T-helper 2 cell treated with Interferon-gamma antibody and Interleukin-4, amounts not matched to agents 5 μg/mL and 100 μg/mL, for 36 hours (primary cell): ENCODE data around the gene GRIN2A.
A peak's percentile ranks its signal among the peaks of the same experiment; 100 is the strongest.

ENCODE experiments used
- DNase-seq: peaks from one replicate; pipeline ENCODE4 v3.0.0; 2021; ENCODE audit warnings: low spot score
- H3K27ac Mint-ChIP-seq: one replicate; pipeline ENCODE4 v1.8.0; 2021; ENCODE audit warnings: mild to moderate bottlenecking, mixed read lengths
- H3K27me3 Mint-ChIP-seq: one replicate; pipeline ENCODE4 v1.8.0; 2021; ENCODE audit warnings: low read depth, mixed read lengths
- H3K36me3 Mint-ChIP-seq: one replicate; pipeline ENCODE4 v1.8.0; 2021; ENCODE audit warnings: low read depth, mixed read lengths
- H3K4me1 Mint-ChIP-seq: one replicate; pipeline ENCODE4 v1.8.0; 2021; ENCODE audit warnings: low read depth, mixed read lengths
- H3K4me3 Mint-ChIP-seq: one replicate; pipeline ENCODE4 v1.8.0; 2022; ENCODE audit warnings: mild to moderate bottlenecking, moderate library complexity, mixed read lengths
- H3K9me3 Mint-ChIP-seq: one replicate; pipeline ENCODE4 v1.8.0; 2021; ENCODE audit warnings: mixed read lengths

The GRIN2A gene

GRCh38 chr16:10009684-10010083 lies 172.5 kb downstream of the GRIN2A start:
- H3K36me3 Mint-ChIP-seq, result no peaks in the 10 kb centered on the region
- no peak for DNase-seq
- H3K9me3 Mint-ChIP-seq, result peaks cover 12% of the 10 kb centered on the region
- no peak overlapping the region for H3K27ac Mint-ChIP-seq
- H3K4me1 Mint-ChIP-seq, result no peaks in the 10 kb centered on the region
- no peak overlapping the region for H3K4me3 Mint-ChIP-seq
- H3K27me3 Mint-ChIP-seq, result no peaks in the 10 kb centered on the region

- Mint-ChIP-seq H3K9me3 (peaks cover 27% of the 10 kb centered on the region), H3K36me3 (no peaks in the 10 kb centered on the region), H3K4me3 (no peak overlapping the region), H3K27me3 (no peaks in the 10 kb centered on the region), H3K4me1 (no peaks in the 10 kb centered on the region), H3K27ac (no peak overlapping the region)
- DNase-seq, result no peak
These were observed 178.7 kb downstream of the GRIN2A start for GRCh38 chr16:10003486-10003885.

GRCh38 chr16:10001258-10001775 lies 180.9 kb downstream of the GRIN2A start:
- Mint-ChIP-seq H3K27ac (no peak overlapping the region), H3K36me3 (no peaks in the 10 kb centered on the region), H3K27me3 (no peaks in the 10 kb centered on the region), H3K9me3 (peaks cover 22% of the 10 kb centered on the region), H3K4me1 (no peaks in the 10 kb centered on the region), H3K4me3 (no peak overlapping the region)
- no peak for DNase-seq

GRCh38 chr16:9996221-9996620 lies 186.0 kb downstream of the GRIN2A start:
- Mint-ChIP-seq H3K27ac (no peak overlapping the region), H3K36me3 (no peaks in the 10 kb centered on the region), H3K9me3 (peaks cover 7% of the 10 kb centered on the region), H3K27me3 (no peaks in the 10 kb centered on the region), H3K4me3 (no peak overlapping the region), H3K4me1 (no peaks in the 10 kb centered on the region)
- no peak for DNase-seq

GRCh38 chr16:9992441-9992840 lies 189.8 kb downstream of the GRIN2A start:
- H3K4me3 Mint-ChIP-seq, result no peak overlapping the region
- no peak overlapping the region for H3K27ac Mint-ChIP-seq
- no peaks in the 10 kb centered on the region for H3K4me1 Mint-ChIP-seq
- no peaks in the 10 kb centered on the region for H3K36me3 Mint-ChIP-seq
- no peaks in the 10 kb centered on the region for H3K27me3 Mint-ChIP-seq
- no peak for DNase-seq
- H3K9me3 Mint-ChIP-seq, result peaks cover 5% of the 10 kb centered on the region

- no peak for DNase-seq
- no peak overlapping the region for H3K27ac Mint-ChIP-seq
- H3K36me3 Mint-ChIP-seq, result no peaks in the 10 kb centered on the region
- peaks cover 13% of the 10 kb centered on the region for H3K9me3 Mint-ChIP-seq
- no peaks in the 10 kb centered on the region for H3K4me1 Mint-ChIP-seq
- no peaks in the 10 kb centered on the region for H3K27me3 Mint-ChIP-seq
- no peak overlapping the region for H3K4me3 Mint-ChIP-seq
These were observed 201.2 kb downstream of the GRIN2A start for GRCh38 chr16:9980981-9981380.

- H3K27me3 Mint-ChIP-seq, result no peaks in the 10 kb centered on the region
- H3K27ac Mint-ChIP-seq, result no peak overlapping the region
- no peaks in the 10 kb centered on the region for H3K9me3 Mint-ChIP-seq
- no peaks in the 10 kb centered on the region for H3K4me1 Mint-ChIP-seq
- H3K4me3 Mint-ChIP-seq, result no peak overlapping the region
- no peak for DNase-seq
- no peaks in the 10 kb centered on the region for H3K36me3 Mint-ChIP-seq
These were observed 204.0 kb downstream of the GRIN2A start for GRCh38 chr16:9978160-9978725.

- H3K36me3 Mint-ChIP-seq, result no peaks in the 10 kb centered on the region
- no peak overlapping the region for H3K27ac Mint-ChIP-seq
- no peak overlapping the region for H3K4me3 Mint-ChIP-seq
- H3K4me1 Mint-ChIP-seq, result no peaks in the 10 kb centered on the region
- H3K27me3 Mint-ChIP-seq, result no peaks in the 10 kb centered on the region
- no peaks in the 10 kb centered on the region for H3K9me3 Mint-ChIP-seq
- DNase-seq, result no peak
These were observed 204.8 kb downstream of the GRIN2A start for GRCh38 chr16:9977333-9977897.

GRCh38 chr16:9976601-9977000 lies 205.6 kb downstream of the GRIN2A start:
- Mint-ChIP-seq H3K36me3 (no peaks in the 10 kb centered on the region), H3K4me1 (no peaks in the 10 kb centered on the region), H3K4me3 (no peak overlapping the region), H3K27ac (no peak overlapping the region), H3K27me3 (no peaks in the 10 kb centered on the region), H3K9me3 (no peaks in the 10 kb centered on the region)
- no peak for DNase-seq

- H3K27me3 Mint-ChIP-seq, result no peaks in the 10 kb centered on the region
- H3K4me1 Mint-ChIP-seq, result no peaks in the 10 kb centered on the region
- no peak overlapping the region for H3K27ac Mint-ChIP-seq
These were observed 210.3 kb downstream of the GRIN2A start for GRCh38 chr16:9971907-9972306.

GRCh38 chr16:9970796-9971195 lies 211.4 kb downstream of the GRIN2A start:
- Mint-ChIP-seq H3K4me3 (no peak overlapping the region), H3K27ac (no peak overlapping the region), H3K9me3 (peaks cover 19% of the 10 kb centered on the region), H3K4me1 (no peaks in the 10 kb centered on the region), H3K36me3 (no peaks in the 10 kb centered on the region), H3K27me3 (no peaks in the 10 kb centered on the region)
- DNase-seq, result no peak

More at GRCh38 chr16:9971907-9972306, 210.3 kb downstream of the GRIN2A start:
- Mint-ChIP-seq H3K36me3 (no peaks in the 10 kb centered on the region), H3K9me3 (peaks cover 18% of the 10 kb centered on the region), H3K4me3 (no peak overlapping the region)
- DNase-seq, result no peak

GRCh38 chr16:9970244-9970643 lies 212.0 kb downstream of the GRIN2A start:
- H3K27ac Mint-ChIP-seq, result no peak overlapping the region
- H3K9me3 Mint-ChIP-seq, result peaks cover 19% of the 10 kb centered on the region
- H3K4me3 Mint-ChIP-seq, result no peak overlapping the region
- DNase-seq, result no peak
- H3K4me1 Mint-ChIP-seq, result no peaks in the 10 kb centered on the region
- H3K36me3 Mint-ChIP-seq, result no peaks in the 10 kb centered on the region
- no peaks in the 10 kb centered on the region for H3K27me3 Mint-ChIP-seq

- H3K36me3 Mint-ChIP-seq, result no peaks in the 10 kb centered on the region
- no peak for DNase-seq
- H3K4me3 Mint-ChIP-seq, result no peak overlapping the region
- peaks cover 19% of the 10 kb centered on the region for H3K9me3 Mint-ChIP-seq
- no peak overlapping the region for H3K27ac Mint-ChIP-seq
- H3K27me3 Mint-ChIP-seq, result no peaks in the 10 kb centered on the region
- H3K4me1 Mint-ChIP-seq, result no peaks in the 10 kb centered on the region
These were observed 212.6 kb downstream of the GRIN2A start for GRCh38 chr16:9969580-9969979.

GRCh38 chr16:9966569-9967157 lies 215.6 kb downstream of the GRIN2A start:
- Mint-ChIP-seq H3K9me3 (peaks cover 19% of the 10 kb centered on the region), H3K27me3 (no peaks in the 10 kb centered on the region), H3K27ac (no peak overlapping the region), H3K4me3 (no peak overlapping the region), H3K36me3 (no peaks in the 10 kb centered on the region), H3K4me1 (no peaks in the 10 kb centered on the region)
- DNase-seq, result peak; percentile 4
